Body of pancreas (tissue), 4 donors: ENCODE data around the gene POSTN. TPM values are rescaled to one million over a fixed set of nuclear protein-coding genes. Genes with fewer than 3 reads are reported as not detected.
"Not testable (repeated sequence)": the region's sequence is repeated elsewhere in the genome, so short reads cannot be mapped to it uniquely, and the experiment has no call there.

ENCODE experiments used
- ATAC-seq: fragments of 150-250 bp; one replicate; pipeline ENCODE4 v1.9.1; 2016
- DNase-seq, 4 donors: peaks; one replicate each; pipeline ENCODE4 v3.0.0-alpha.2; 2019
- H3K27ac ChIP-seq, 4 donors: fragments of 200-600 bp; sonication (generic); 1 replicate in 3 of 4; 2 replicates in 1 of 4; pipeline versions ENCODE4 v1.5.1 to v1.6.1; 2016 to 2019; ENCODE audit warnings: mild to moderate bottlenecking in 1 of 4, mixed read lengths in 1 of 4, moderate library complexity in 1 of 4
- H3K27me3 ChIP-seq, 2 donors: fragments of 200-600 bp; sonication (generic); one replicate each; pipeline ENCODE4 v1.6.0; 2016; ENCODE audit warnings: mild to moderate bottlenecking in 1 of 2
- H3K36me3 ChIP-seq, 2 donors: fragments of 200-600 bp; sonication (generic); replicated peaks in 1 of 2; 2 replicates each; pipeline ENCODE4 v1.5.1; 2016; ENCODE audit warnings: low read depth in 2 of 2; ENCODE audit not compliant: insufficient read depth in 1 of 2
- H3K4me1 ChIP-seq: fragments of 200-600 bp; sonication (generic); one replicate; pipeline ENCODE4 v1.6.0; 2016
- H3K4me3 ChIP-seq, 2 donors: fragments of 200-600 bp; sonication (generic); 1 replicate in 1 of 2; 2 replicates in 1 of 2; pipeline ENCODE4 v1.5.1; 2016 to 2019
- H3K9me3 ChIP-seq, 3 donors: fragments of 200-600 bp; sonication (generic); 1 replicate in 2 of 3; 2 replicates in 1 of 3; pipeline ENCODE4 v1.5.1; 2016
- POLR2A ChIP-seq, 3 donors: fragments of 450-650 bp; IDR thresholded peaks; one replicate each; pipeline ENCODE4 v1.6.1; 2016; ENCODE audit warnings: antibody characterized with exemption in 3 of 3, mild to moderate bottlenecking in 2 of 3
- WGBS, 2 donors: methylation state at CpG; one replicate each; pipeline ENCODE4 v1.1.5; 2017; 5-methylcytosine and 5-hydroxymethylcytosine counted together
- intact Hi-C: fragments of 100-400 bp; cut with DNase I; formaldehyde crosslinking; loops from one replicate; pipeline ENCODE4 v1.15.1; 2023
- total RNA-seq, 2 donors: library from RNA; depleted of rRNA; stranded (reverse); fragments of >200 nt; gene quantifications; one replicate each; pipeline ENCODE4 v1.1.0, GENCODE V29; 2016
- TF ChIP-seq, protein P1 (sequence below), 7 experiments: fragments of 450-650 bp in 4 of 7; fragments of 200-600 bp in 3 of 7; sonication (generic) in 3 of 7; IDR thresholded peaks; one replicate each; pipeline ENCODE4 v1.5.1; 2016 to 2019; ENCODE audit warnings: antibody characterized with exemption in 7 of 7

Gene POSTN
- total RNA-seq, 2 donors from 2014 or later, result 4.4 to 6.9 TPM

DNA sequence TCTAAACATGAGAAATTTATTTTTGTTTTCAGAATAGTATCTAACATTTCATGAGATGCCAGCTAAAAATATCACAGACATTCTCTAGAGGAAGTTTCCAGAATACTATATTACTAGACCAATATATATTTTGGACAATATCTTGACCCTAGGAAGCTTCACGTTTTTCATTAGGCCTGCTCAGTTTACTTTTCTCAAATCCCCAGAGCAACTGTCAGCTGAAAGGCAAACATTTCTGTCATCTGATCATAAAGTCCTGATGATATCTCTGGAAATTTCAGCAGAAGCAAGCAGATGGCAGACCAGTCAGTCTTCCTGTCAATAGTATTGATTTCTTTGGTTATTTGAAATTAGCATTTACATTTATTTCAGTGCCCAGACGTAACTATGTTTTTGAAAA lies 4.0 kb downstream of the POSTN start:
- no peak overlapping the region for H3K27ac ChIP-seq

DNA sequence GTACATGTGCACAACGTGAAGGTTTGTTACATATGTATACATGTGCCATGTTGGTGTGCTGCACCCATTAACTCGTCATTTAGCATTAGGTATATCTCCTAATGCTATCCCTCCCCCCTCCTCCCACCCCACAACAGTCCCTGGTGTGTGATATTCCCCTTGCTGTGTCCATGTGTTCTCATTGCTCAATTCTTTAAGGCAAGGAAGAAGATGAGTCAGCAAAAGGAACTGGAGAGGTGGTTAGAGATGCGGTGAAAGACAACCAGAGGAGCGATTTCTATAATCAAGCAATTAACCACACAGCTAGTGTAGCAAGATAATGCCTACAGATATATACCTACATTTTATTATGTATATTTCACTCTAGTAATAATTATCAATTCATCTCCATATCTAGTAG lies 9.2 kb downstream of the POSTN start:
- ATAC-seq, DNase-seq, intact Hi-C loops, H3K27ac ChIP-seq, H3K27me3 ChIP-seq, H3K36me3 ChIP-seq, H3K4me3 ChIP-seq, H3K9me3 ChIP-seq, H3K4me1 ChIP-seq: not testable (repeated sequence)
- 66 to 73% methylated on average over 4 of the region's 4 CpGs for WGBS, 2 donors

More for the DNA sequence above, 4.0 kb downstream of the POSTN start:
- Histone ChIP-seq H3K4me1 (no peaks in the 10 kb centered on the region), H3K36me3 (no peaks in the 10 kb centered on the region), H3K9me3 (no peaks in the 10 kb centered on the region), H3K27me3 (no peaks in the 10 kb centered on the region), H3K4me3 (no peak overlapping the region)
- TF ChIP-seq, protein P1, sequence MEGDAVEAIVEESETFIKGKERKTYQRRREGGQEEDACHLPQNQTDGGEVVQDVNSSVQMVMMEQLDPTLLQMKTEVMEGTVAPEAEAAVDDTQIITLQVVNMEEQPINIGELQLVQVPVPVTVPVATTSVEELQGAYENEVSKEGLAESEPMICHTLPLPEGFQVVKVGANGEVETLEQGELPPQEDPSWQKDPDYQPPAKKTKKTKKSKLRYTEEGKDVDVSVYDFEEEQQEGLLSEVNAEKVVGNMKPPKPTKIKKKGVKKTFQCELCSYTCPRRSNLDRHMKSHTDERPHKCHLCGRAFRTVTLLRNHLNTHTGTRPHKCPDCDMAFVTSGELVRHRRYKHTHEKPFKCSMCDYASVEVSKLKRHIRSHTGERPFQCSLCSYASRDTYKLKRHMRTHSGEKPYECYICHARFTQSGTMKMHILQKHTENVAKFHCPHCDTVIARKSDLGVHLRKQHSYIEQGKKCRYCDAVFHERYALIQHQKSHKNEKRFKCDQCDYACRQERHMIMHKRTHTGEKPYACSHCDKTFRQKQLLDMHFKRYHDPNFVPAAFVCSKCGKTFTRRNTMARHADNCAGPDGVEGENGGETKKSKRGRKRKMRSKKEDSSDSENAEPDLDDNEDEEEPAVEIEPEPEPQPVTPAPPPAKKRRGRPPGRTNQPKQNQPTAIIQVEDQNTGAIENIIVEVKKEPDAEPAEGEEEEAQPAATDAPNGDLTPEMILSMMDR (IDR thresholded peaks at IDR 0.05), result no peak
- TF ChIP-seq POLR2A (IDR thresholded peaks at IDR 0.05), result no peak
- 42 to 45% methylated on average over 2 of the region's 2 CpGs for WGBS, 2 donors
- no peak for ATAC-seq
- intact Hi-C loops, result no loop called here
- DNase-seq, result no peak

DNA sequence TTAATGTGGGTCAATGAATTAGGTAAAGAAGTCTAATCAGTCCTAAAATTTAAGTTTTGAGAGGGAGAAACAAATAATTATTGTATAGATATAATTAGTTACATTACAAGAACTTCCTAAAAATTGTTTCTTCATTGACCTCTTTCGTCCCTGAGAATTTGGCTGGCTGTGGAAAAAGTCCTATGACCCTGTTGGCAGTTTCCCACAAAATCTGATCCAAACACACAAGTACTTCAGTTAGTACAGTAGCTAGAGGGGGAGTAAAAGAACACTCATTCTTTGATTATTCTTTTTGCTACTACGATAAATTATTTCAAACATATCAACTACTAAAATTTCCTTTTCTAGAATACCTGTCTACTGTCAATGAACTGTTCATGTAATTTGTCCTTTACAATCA lies 11.3 kb downstream of the POSTN start:
- Histone ChIP-seq H3K27ac (no peak overlapping the region), H3K36me3 (no peaks in the 10 kb centered on the region), H3K27me3 (no peaks in the 10 kb centered on the region), H3K4me1 (no peaks in the 10 kb centered on the region), H3K9me3 (no peaks in the 10 kb centered on the region), H3K4me3 (no peak overlapping the region)
- intact Hi-C loops, result no loop called here
- 48 to 55% methylated on average over 2 of the region's 2 CpGs for WGBS, 2 donors
- TF ChIP-seq POLR2A (IDR thresholded peaks at IDR 0.05), result no peak
- TF ChIP-seq, protein P1 (IDR thresholded peaks at IDR 0.05), result no peak
- DNase-seq (no peak), ATAC-seq (no peak)

DNA sequence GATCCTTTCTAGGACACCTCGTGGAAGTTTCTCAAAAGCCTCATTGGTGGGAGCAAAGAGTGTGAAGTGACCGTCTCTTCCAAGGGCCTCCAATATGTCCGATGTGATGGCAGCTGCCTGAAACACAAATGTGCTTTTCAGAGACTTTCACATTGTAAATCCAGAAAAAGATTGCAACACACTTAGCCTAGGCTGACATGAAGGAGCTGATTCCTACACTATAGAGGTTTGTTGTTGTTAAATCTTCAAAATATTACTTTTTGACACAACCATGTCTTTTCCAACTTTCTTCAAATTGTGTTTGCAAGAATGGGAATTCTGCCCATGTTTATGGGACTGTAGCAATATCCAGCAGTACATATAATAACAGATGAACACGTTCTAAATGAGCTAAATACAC lies 12.4 kb downstream of the POSTN start:
- no peak for DNase-seq
- H3K27ac ChIP-seq, result no peak overlapping the region
- H3K9me3 ChIP-seq, result no peaks in the 10 kb centered on the region
- WGBS, 2 donors, result 62 to 82% methylated on average over 4 of the region's 4 CpGs
- intact Hi-C loops, result no loop called here
- no peaks in the 10 kb centered on the region for H3K36me3 ChIP-seq
- no peak for ATAC-seq
- TF ChIP-seq, protein P1 (IDR thresholded peaks at IDR 0.05), result no peak
- TF ChIP-seq POLR2A (IDR thresholded peaks at IDR 0.05), result no peak
- H3K27me3 ChIP-seq, result no peaks in the 10 kb centered on the region
- H3K4me3 ChIP-seq, result no peak overlapping the region
- no peaks in the 10 kb centered on the region for H3K4me1 ChIP-seq

DNA sequence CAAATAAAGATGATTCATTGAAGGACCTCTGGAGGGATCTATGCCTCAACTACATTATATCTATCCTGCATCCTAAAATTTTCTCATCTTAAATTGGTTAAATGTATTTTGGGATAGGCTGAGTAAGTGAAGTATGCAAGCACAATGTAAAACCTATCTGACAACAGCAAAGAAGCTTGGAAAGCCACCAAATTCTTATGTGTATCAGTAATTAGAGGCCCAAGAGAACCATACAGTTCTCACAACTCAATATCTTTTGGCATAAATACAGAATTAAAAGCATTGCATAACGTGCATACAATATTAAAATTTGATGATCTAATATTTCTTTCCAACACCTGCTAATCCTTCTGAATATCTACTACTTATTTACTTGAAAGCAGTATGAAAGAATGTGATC lies 13.0 kb downstream of the POSTN start:
- Histone ChIP-seq H3K27me3 (no peaks in the 10 kb centered on the region), H3K36me3 (no peaks in the 10 kb centered on the region), H3K4me3 (no peak overlapping the region), H3K4me1 (no peaks in the 10 kb centered on the region), H3K9me3 (no peaks in the 10 kb centered on the region), H3K27ac (no peak overlapping the region)
- no peak for DNase-seq
- no peak for TF ChIP-seq POLR2A (IDR thresholded peaks at IDR 0.05)
- TF ChIP-seq, protein P1 (IDR thresholded peaks at IDR 0.05), result no peak
- ATAC-seq, result no peak
- 33 to 40% methylated on average over 1 of the region's 1 CpG for WGBS, 2 donors
- intact Hi-C loops, result no loop called here
